Activated CD4-positive, alpha-beta T cell treated with anti-CD3 and anti-CD28 coated beads, Interleukin-2, amount 50 U/mL, for 24 hours (primary cell): ENCODE data around the gene KCNT1.

ENCODE experiments used
- DNase-seq, 2 donors: peaks; one replicate each; pipeline ENCODE4 v3.0.0-alpha.2; 2020; ENCODE audit warnings: low read depth in 1 of 2, low spot score in 1 of 2

Gene KCNT1

GRCh38 chr9:135794361-135794885 is 92.4 kb downstream of the KCNT1 start:
- DNase-seq = no peak

- no peak for DNase-seq
Measured at GRCh38 chr9:135795391-135795790, 93.4 kb downstream of the KCNT1 start.

- DNase-seq = no peak
Measured at GRCh38 chr9:135796784-135797485, 95.0 kb downstream of the KCNT1 start.

- DNase-seq = no peak
Measured at GRCh38 chr9:135797507-135798262, 95.7 kb downstream of the KCNT1 start.

- no peak for DNase-seq
Measured at GRCh38 chr9:135798263-135798585, 96.2 kb downstream of the KCNT1 start.

- no peak for DNase-seq
Measured at GRCh38 chr9:135799261-135799660, 97.3 kb downstream of the KCNT1 start.

- no peak for DNase-seq
Measured at GRCh38 chr9:135801070-135801469, 99.1 kb downstream of the KCNT1 start.

GRCh38 chr9:135802876-135803419 is 101.0 kb downstream of the KCNT1 start:
- no peak for DNase-seq

GRCh38 chr9:135803441-135803840 is 101.5 kb downstream of the KCNT1 start:
- DNase-seq = no peak

- DNase-seq = no peak
Measured at GRCh38 chr9:135804581-135805421, 102.8 kb downstream of the KCNT1 start.

- DNase-seq = no peak
Measured at GRCh38 chr9:135805422-135806022, 103.5 kb downstream of the KCNT1 start.

GRCh38 chr9:135809166-135809565 is 107.2 kb downstream of the KCNT1 start:
- no peak for DNase-seq

GRCh38 chr9:135810806-135811575 is 109.0 kb downstream of the KCNT1 start:
- no peak for DNase-seq

- DNase-seq = no peak
Measured at GRCh38 chr9:135811801-135812200, 109.8 kb downstream of the KCNT1 start.

- DNase-seq = no peak
Measured at GRCh38 chr9:135812961-135813360, 111.0 kb downstream of the KCNT1 start.

GRCh38 chr9:135813671-135814290 is 111.8 kb downstream of the KCNT1 start:
- no peak for DNase-seq

GRCh38 chr9:135814421-135815095 is 112.6 kb downstream of the KCNT1 start:
- DNase-seq = no peak

GRCh38 chr9:135815413-135815812 is 113.4 kb downstream of the KCNT1 start:
- DNase-seq = no peak
